Measurements from ENCODE around the gene NEK10.
A peak's percentile ranks its signal among the peaks of the same experiment; 100 is the strongest.

NEK10 gene

GRCh38 chr3:27285668-27286067 is 83.5 kb downstream of the NEK10 start:
- no peaks in the 10 kb centered on the region for H3K9me2 ChIP-seq (replicated peaks; ENCODE audit: insufficient read depth, low read length)
- no peak overlapping the region for H2AFZ ChIP-seq (ENCODE audit: low read length)
- no peaks in the 10 kb centered on the region for H3K9me3 ChIP-seq (replicated peaks; ENCODE audit: insufficient read depth, low read length)
- H3F3A ChIP-seq (ENCODE audit: insufficient read depth, low read length), result no peaks in the 10 kb centered on the region
- no peak for TF ChIP-seq CTCF (IDR thresholded peaks at IDR 0.05; ENCODE audit: low read length)
- no peak for TF ChIP-seq EZH2phosphoT487 (IDR thresholded peaks at IDR 0.05; ENCODE audit: low read length)
- no peak for TF ChIP-seq EZH2 (optimal IDR thresholded peaks at IDR 0.05; ENCODE audit: low read depth, low read length)
- H3K79me2 ChIP-seq (ENCODE audit: low read length), result no peaks in the 10 kb centered on the region
- DNase-seq, result no peak
- no peaks in the 10 kb centered on the region for H3K27me3 ChIP-seq (replicated peaks; ENCODE audit: insufficient read depth, low read length)
- no peaks in the 10 kb centered on the region for H4K20me1 ChIP-seq (ENCODE audit: insufficient read depth, low read length)
- H3K4me2 ChIP-seq (ENCODE audit: low read depth, low read length), result no peak overlapping the region
- H3K27ac ChIP-seq (ENCODE audit: low read length), result no peak overlapping the region
- H3K9ac ChIP-seq (ENCODE audit: low read length), result no peak overlapping the region
- H3K36me3 ChIP-seq (replicated peaks; ENCODE audit: insufficient read depth, low read length), result no peaks in the 10 kb centered on the region
- no peaks in the 10 kb centered on the region for H3K4me1 ChIP-seq (ENCODE audit: low read length)
- H3K4me3 ChIP-seq (ENCODE audit: low read length), result no peak overlapping the region

GRCh38 chr3:27281671-27282150 is 87.5 kb downstream of the NEK10 start:
- Histone ChIP-seq H3K4me1 (ENCODE audit: low read length) (no peaks in the 10 kb centered on the region), H3K4me2 (ENCODE audit: low read depth, low read length) (no peak overlapping the region), H3F3A (ENCODE audit: insufficient read depth, low read length) (no peaks in the 10 kb centered on the region)

GRCh38 chr3:27279123-27279522 is 90.1 kb downstream of the NEK10 start:
- Histone ChIP-seq H3K9me2 (replicated peaks; ENCODE audit: insufficient read depth, low read length) (no peaks in the 10 kb centered on the region), H3K9me3 (replicated peaks; ENCODE audit: insufficient read depth, low read length) (no peaks in the 10 kb centered on the region), H3K4me1 (ENCODE audit: low read length) (no peaks in the 10 kb centered on the region), H2AFZ (ENCODE audit: low read length) (no peak overlapping the region), H3K27me3 (replicated peaks; ENCODE audit: insufficient read depth, low read length) (no peaks in the 10 kb centered on the region), H3K36me3 (replicated peaks; ENCODE audit: insufficient read depth, low read length) (no peaks in the 10 kb centered on the region), H4K20me1 (ENCODE audit: insufficient read depth, low read length) (no peaks in the 10 kb centered on the region), H3F3A (ENCODE audit: insufficient read depth, low read length) (no peaks in the 10 kb centered on the region), H3K79me2 (ENCODE audit: low read length) (no peaks in the 10 kb centered on the region), H3K27ac (ENCODE audit: low read length) (no peak overlapping the region), H3K4me2 (ENCODE audit: low read depth, low read length) (no peak overlapping the region), H3K4me3 (ENCODE audit: low read length) (no peak overlapping the region), H3K9ac (ENCODE audit: low read length) (no peak overlapping the region)
- no peak for TF ChIP-seq EZH2 (optimal IDR thresholded peaks at IDR 0.05; ENCODE audit: low read depth, low read length)
- TF ChIP-seq CTCF (IDR thresholded peaks at IDR 0.05; ENCODE audit: low read length), result peak; percentile 35
- DNase-seq, result peak; percentile 12

More at GRCh38 chr3:27281671-27282150, 87.5 kb downstream of the NEK10 start:
- no peaks in the 10 kb centered on the region for H3K9me3 ChIP-seq (replicated peaks; ENCODE audit: insufficient read depth, low read length)
- no peak for TF ChIP-seq EZH2 (optimal IDR thresholded peaks at IDR 0.05; ENCODE audit: low read depth, low read length)
- TF ChIP-seq CTCF (IDR thresholded peaks at IDR 0.05; ENCODE audit: low read length), result no peak
- TF ChIP-seq EZH2phosphoT487 (IDR thresholded peaks at IDR 0.05; ENCODE audit: low read length), result no peak
- no peak overlapping the region for H3K27ac ChIP-seq (ENCODE audit: low read length)
- no peaks in the 10 kb centered on the region for H3K36me3 ChIP-seq (replicated peaks; ENCODE audit: insufficient read depth, low read length)
- H3K9ac ChIP-seq (ENCODE audit: low read length), result no peak overlapping the region
- H3K27me3 ChIP-seq (replicated peaks; ENCODE audit: insufficient read depth, low read length), result no peaks in the 10 kb centered on the region
- H4K20me1 ChIP-seq (ENCODE audit: insufficient read depth, low read length), result no peaks in the 10 kb centered on the region
- no peak for DNase-seq
- H3K79me2 ChIP-seq (ENCODE audit: low read length), result no peaks in the 10 kb centered on the region
- no peak overlapping the region for H3K4me3 ChIP-seq (ENCODE audit: low read length)
- no peak overlapping the region for H2AFZ ChIP-seq (ENCODE audit: low read length)
- H3K9me2 ChIP-seq (replicated peaks; ENCODE audit: insufficient read depth, low read length), result no peaks in the 10 kb centered on the region

All from MM.1S (cell line).